GM18861 (cell line): ENCODE measurements around the gene DDTL.

Source experiments
- ATAC-seq: cut with Tn5 transposase; IDR thresholded peaks from one replicate; pipeline ENCODE4 v1.9.1; 2021; ENCODE audit not compliant: unreplicated experiment

The DDTL gene

GRCh38 chr22:24005201-24005600 is 38.5 kb downstream of the DDTL start, which contains the start of gene GSTT4:
Gene GSTT4, minus strand, starts transcription at chr22:24005453. Its CDS starts 97 bp downstream, at chr22:24005356.
- no peak for ATAC-seq

- ATAC-seq = no peak
Observed at GRCh38 chr22:24006207-24006913, 39.7 kb downstream of the DDTL start.

DNA sequence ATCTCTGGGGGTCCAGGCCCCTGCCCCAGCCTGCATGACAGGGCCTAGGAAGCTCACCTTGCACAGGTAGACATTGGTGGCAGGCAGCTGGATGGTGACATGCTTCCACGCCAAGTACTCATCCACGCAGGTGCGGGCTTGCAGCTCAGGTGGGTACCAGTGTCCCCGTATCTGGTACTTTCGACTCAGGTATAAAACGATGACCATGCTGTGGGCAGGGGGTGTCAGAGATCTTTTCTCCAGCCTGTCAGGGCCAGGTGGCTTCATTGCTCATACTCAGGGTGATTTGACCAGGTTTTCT is 40.2 kb downstream of the DDTL start:
- no peak for ATAC-seq

DNA sequence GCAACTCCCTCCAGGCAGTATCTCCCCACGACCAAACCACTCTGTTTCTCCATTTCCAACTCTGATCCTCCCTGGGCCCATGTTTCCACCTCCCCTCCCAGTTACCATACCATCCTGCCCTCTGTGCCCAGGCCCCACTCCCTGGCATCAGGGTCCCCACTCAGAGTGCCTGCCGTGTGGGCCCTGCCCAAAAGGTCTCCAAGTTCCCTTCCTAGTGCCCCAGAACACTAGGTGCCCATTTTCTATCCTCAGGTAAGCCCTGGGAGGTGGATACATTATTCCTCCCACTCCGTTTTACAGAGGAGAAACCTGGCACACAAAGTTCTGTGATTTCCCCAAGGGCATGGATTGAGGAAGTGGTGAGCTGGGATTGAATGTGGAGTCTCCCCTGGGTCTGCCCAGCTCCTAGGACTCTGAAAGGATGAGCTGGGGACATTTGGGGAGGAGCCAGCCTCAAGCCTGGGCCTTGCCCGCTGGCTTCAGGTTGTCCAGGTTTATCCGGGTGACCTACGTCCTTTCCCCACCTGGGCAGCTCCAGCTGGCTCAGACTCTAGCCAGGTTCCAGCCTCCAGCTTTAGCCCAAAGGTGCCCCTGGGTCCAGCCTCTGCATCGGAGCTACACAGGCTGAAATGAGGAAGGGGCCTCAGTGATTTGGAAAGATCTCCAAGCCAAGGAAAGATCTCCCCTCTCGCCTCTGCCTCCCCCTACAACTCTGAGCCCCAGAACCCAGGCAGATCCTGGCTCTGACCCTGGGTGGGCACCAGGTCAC is 40.7 kb downstream of the DDTL start:
- ATAC-seq = no peak

GRCh38 chr22:24008022-24008283 is 41.3 kb downstream of the DDTL start:
- no peak for ATAC-seq

DNA sequence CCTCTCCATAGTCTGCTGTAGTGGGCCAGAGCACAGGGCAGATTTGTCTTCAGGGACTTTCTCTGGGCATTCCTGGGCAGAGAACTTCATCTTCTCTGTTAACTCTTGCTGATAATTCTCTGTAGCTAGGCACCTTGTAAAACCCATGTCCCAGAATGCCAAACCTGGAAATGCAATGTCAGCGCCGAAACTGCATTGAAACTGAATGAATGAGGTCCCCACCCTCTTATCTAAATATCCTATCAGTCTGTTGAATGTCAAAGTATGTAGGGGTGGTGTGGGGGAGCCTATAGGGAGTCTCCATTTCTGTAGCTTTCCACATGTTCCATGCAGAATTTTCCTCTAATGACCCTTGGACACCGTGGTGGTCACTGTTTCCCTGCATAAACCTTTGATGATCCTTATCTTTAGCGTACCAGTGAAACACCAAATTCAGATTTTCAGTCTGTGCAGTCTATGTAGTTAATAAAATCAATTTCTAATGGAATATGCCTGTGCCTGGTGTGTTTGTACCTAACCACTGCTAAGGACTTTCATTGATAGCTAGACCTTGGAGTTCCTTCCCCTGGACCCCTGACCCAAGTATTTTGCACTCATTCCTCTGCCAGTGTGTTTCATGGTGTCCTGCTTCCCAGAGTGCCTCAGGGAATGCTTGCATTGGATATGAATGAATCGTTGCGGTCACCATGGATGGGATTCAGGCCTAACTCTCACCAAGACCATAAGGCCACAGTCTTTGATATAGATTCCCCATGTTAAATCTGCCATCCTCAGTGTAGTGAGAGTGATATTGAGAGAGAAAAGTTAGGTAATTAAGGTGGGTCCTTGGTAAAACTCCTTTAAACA is 41.9 kb downstream of the DDTL start:
- no peak for ATAC-seq

GRCh38 chr22:24009227-24010017 is 42.7 kb downstream of the DDTL start:
- ATAC-seq = no peak

DNA sequence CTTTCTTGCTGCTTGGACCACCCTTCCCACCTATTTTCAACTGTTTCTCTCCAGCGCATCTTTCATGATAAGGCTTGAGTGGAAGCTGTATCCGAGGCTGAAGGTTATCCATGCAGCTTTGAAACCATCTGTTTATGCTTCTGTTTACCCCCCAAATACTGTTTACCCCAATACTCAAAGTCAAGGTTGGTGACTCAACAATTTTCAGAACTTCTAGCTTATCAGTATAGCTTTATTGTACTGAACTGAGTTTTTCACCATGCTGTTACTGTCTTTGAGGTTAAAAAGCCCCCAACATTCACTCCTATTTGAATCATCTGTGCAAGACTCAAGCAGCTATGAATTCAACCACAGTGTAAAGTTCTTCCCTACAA is 43.3 kb downstream of the DDTL start:
- no peak for ATAC-seq

DNA sequence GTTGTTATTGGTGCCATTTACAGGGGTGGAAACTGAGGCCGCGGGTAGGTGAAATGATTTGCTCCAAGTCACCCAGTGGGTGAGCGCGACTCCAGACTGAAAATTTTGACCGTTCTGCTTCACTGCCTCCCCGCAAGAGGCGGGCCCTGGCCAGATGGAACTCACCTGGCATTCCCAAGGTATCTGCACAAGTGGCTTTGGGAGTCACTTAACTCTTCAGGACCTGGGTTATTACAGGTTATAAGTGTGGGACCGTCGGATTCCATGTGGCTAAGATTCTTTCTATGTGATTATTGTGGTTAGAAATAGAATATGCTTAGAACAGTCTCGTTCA is 45.0 kb downstream of the DDTL start:
- no peak for ATAC-seq

- ATAC-seq = no peak
Observed at GRCh38 chr22:24016156-24016555, 49.5 kb downstream of the DDTL start.

DNA sequence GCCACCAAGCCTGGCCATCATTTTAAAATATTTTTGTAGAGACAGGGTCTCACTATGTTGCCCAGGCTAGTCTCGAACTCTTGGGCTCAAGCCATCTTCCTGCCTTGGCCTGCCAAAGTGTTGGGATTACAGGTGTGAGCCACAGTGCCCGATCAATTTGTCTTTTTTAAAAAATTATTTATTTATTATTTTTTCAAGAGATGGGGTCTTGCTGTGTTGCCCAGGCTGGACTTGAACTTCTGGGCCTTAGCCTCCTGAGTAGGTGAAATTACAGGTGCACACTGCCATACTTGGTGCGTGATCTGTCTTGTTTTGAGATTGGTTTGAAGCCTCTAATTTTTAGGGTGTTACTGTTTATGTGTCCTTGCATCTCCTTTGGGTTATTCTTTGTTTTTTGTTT is 54.6 kb downstream of the DDTL start:
- no peak for ATAC-seq
